IPS-NIHi7 (cell line): ENCODE measurements around the gene PPP2R5C.

Source experiments
- DNase-seq: peaks from one replicate; pipeline ENCODE4 v3.0.0; 2012; ENCODE audit warnings: mixed read lengths; ENCODE audit errors: extremely low spot score

Gene PPP2R5C

GRCh38 chr14:101865288-101865687 lies 103.8 kb downstream of the PPP2R5C start:
- no peak for DNase-seq

GRCh38 chr14:101867854-101868253 lies 106.3 kb downstream of the PPP2R5C start:
- no peak for DNase-seq

GRCh38 chr14:101869217-101869616 lies 107.7 kb downstream of the PPP2R5C start:
- DNase-seq: no peak

GRCh38 chr14:101870273-101870939 lies 108.9 kb downstream of the PPP2R5C start:
- no peak for DNase-seq

GRCh38 chr14:101872346-101872745 lies 110.8 kb downstream of the PPP2R5C start:
- no peak for DNase-seq

GRCh38 chr14:101873076-101873825 lies 111.7 kb downstream of the PPP2R5C start:
- no peak for DNase-seq

- no peak for DNase-seq
Observed at GRCh38 chr14:101873991-101874390, 112.5 kb downstream of the PPP2R5C start.

- DNase-seq: no peak
Observed at GRCh38 chr14:101875041-101875726, 113.7 kb downstream of the PPP2R5C start.

- DNase-seq: no peak
Observed at GRCh38 chr14:101875727-101876554, 114.4 kb downstream of the PPP2R5C start.

- DNase-seq: no peak
Observed at GRCh38 chr14:101876555-101876938, 115.0 kb downstream of the PPP2R5C start.

- no peak for DNase-seq
Observed at GRCh38 chr14:101877766-101878165, 116.3 kb downstream of the PPP2R5C start.

GRCh38 chr14:101878211-101878821 lies 116.8 kb downstream of the PPP2R5C start:
- no peak for DNase-seq

GRCh38 chr14:101878822-101879528 lies 117.5 kb downstream of the PPP2R5C start:
- no peak for DNase-seq

GRCh38 chr14:101879529-101880336 lies 118.2 kb downstream of the PPP2R5C start:
- DNase-seq: no peak

- DNase-seq: no peak
Observed at GRCh38 chr14:101881426-101881825, 119.9 kb downstream of the PPP2R5C start.

- no peak for DNase-seq
Observed at GRCh38 chr14:101882141-101882935, 120.8 kb downstream of the PPP2R5C start.

GRCh38 chr14:101884089-101884933 lies 122.8 kb downstream of the PPP2R5C start:
- DNase-seq: no peak

- DNase-seq: no peak
Observed at GRCh38 chr14:101884934-101885576, 123.5 kb downstream of the PPP2R5C start.
